GM18858 (cell line): ENCODE measurements around the gene NFX1.
"Not testable (repeated sequence)": the region's sequence is repeated elsewhere in the genome, so short reads cannot be mapped to it uniquely, and the experiment has no call there.

Source experiments
- ATAC-seq: cut with Tn5 transposase; IDR thresholded peaks from one replicate; pipeline ENCODE4 v1.9.1; 2021; ENCODE audit not compliant: unreplicated experiment

The NFX1 gene

GRCh38 chr9:33307067-33307466 lies 16.8 kb downstream of the NFX1 start:
- no peak for ATAC-seq

- no peak for ATAC-seq
Measured at GRCh38 chr9:33309903-33310302, 19.6 kb downstream of the NFX1 start.

GRCh38 chr9:33310748-33311147 lies 20.4 kb downstream of the NFX1 start:
- ATAC-seq, result no peak

- ATAC-seq, result no peak
Measured at GRCh38 chr9:33311953-33312352, 21.6 kb downstream of the NFX1 start.

GRCh38 chr9:33315371-33315770 lies 25.1 kb downstream of the NFX1 start:
- no peak for ATAC-seq

- not testable (repeated sequence) for ATAC-seq
Measured at GRCh38 chr9:33317136-33317535, 26.8 kb downstream of the NFX1 start.

GRCh38 chr9:33318225-33318624 lies 27.9 kb downstream of the NFX1 start:
- ATAC-seq, result no peak

- no peak for ATAC-seq
Measured at GRCh38 chr9:33318781-33319180, 28.5 kb downstream of the NFX1 start.

- no peak for ATAC-seq
Measured at GRCh38 chr9:33320230-33320567, 29.9 kb downstream of the NFX1 start.

- no peak for ATAC-seq
Measured at GRCh38 chr9:33320568-33321261, 30.4 kb downstream of the NFX1 start.

GRCh38 chr9:33329117-33329563 lies 38.8 kb downstream of the NFX1 start:
- no peak for ATAC-seq

GRCh38 chr9:33329979-33330378 lies 39.7 kb downstream of the NFX1 start:
- no peak for ATAC-seq

- no peak for ATAC-seq
Measured at GRCh38 chr9:33331377-33331891, 41.1 kb downstream of the NFX1 start.

- no peak for ATAC-seq
Measured at GRCh38 chr9:33332011-33332410, 41.7 kb downstream of the NFX1 start.

GRCh38 chr9:33332956-33333355 lies 42.6 kb downstream of the NFX1 start:
- not testable (repeated sequence) for ATAC-seq

GRCh38 chr9:33340186-33340585 lies 49.9 kb downstream of the NFX1 start:
- no peak for ATAC-seq

GRCh38 chr9:33341182-33341581 lies 50.9 kb downstream of the NFX1 start:
- no peak for ATAC-seq

- ATAC-seq, result no peak
Measured at GRCh38 chr9:33344145-33344544, 53.8 kb downstream of the NFX1 start.

GRCh38 chr9:33346564-33346963 lies 56.2 kb downstream of the NFX1 start:
- ATAC-seq, result no peak

- ATAC-seq, result no peak
Measured at GRCh38 chr9:33348998-33349397, 58.7 kb downstream of the NFX1 start.

GRCh38 chr9:33349743-33350142 lies 59.4 kb downstream of the NFX1 start:
- no peak for ATAC-seq

GRCh38 chr9:33350310-33350709 lies 60.0 kb downstream of the NFX1 start:
- no peak for ATAC-seq

- ATAC-seq, result no peak
Measured at GRCh38 chr9:33351547-33351946, 61.2 kb downstream of the NFX1 start.
